H9 (cell line): ENCODE measurements around the gene MCU. TPM values are rescaled to one million over a fixed set of nuclear protein-coding genes. Genes with fewer than 3 reads are reported as not detected.

Experiments used
- DNase-seq: peaks from one replicate; pipeline ENCODE4 v3.0.0-alpha.2; 2017
- H2AFZ ChIP-seq: one replicate; pipeline ENCODE4 v1.6.1; 2013; ENCODE audit warnings: mild to moderate bottlenecking, low read length, control low read depth, moderate library complexity
- H2AK5ac ChIP-seq: 2 replicates; pipeline ENCODE4 v1.6.1; 2013; ENCODE audit warnings: low read length, control low read depth, mixed read lengths; ENCODE audit not compliant: insufficient read length
- H2BK120ac ChIP-seq: one replicate; pipeline ENCODE4 v1.6.1; 2013; ENCODE audit warnings: low read depth, mild to moderate bottlenecking, low read length, control low read depth, inconsistent platforms; ENCODE audit not compliant: poor library complexity, severe bottlenecking
- H2BK12ac ChIP-seq: 2 replicates; pipeline ENCODE4 v1.6.1; 2013; ENCODE audit warnings: low read length, control low read depth, mixed read lengths, low read depth; ENCODE audit not compliant: insufficient read length
- H2BK15ac ChIP-seq: 2 replicates; pipeline ENCODE4 v1.6.1; 2013; ENCODE audit warnings: low read depth, low read length, control low read depth
- H2BK20ac ChIP-seq: one replicate; pipeline ENCODE4 v1.6.1; 2013; ENCODE audit warnings: low read depth, mild to moderate bottlenecking, low read length, control low read depth, inconsistent platforms; ENCODE audit not compliant: poor library complexity, severe bottlenecking
- H2BK5ac ChIP-seq: 2 replicates; pipeline ENCODE4 v1.6.1; 2013; ENCODE audit warnings: low read length, control low read depth, mixed read lengths; ENCODE audit not compliant: insufficient read length
- H3K14ac ChIP-seq: 2 replicates; pipeline ENCODE4 v1.6.1; 2013; ENCODE audit warnings: low read length, control low read depth; ENCODE audit not compliant: insufficient read depth
- H3K18ac ChIP-seq: 2 replicates; pipeline ENCODE4 v1.6.1; 2013; ENCODE audit warnings: low read depth, mild to moderate bottlenecking, mixed read lengths, low read length, control low read depth; ENCODE audit not compliant: insufficient read length
- H3K23ac ChIP-seq: 2 replicates; pipeline ENCODE4 v1.6.1; 2013; ENCODE audit warnings: low read length, control low read depth, mixed read lengths, low read depth; ENCODE audit not compliant: insufficient read length
- H3K23me2 ChIP-seq: 2 replicates; pipeline ENCODE4 v1.6.1; 2013; ENCODE audit warnings: low read depth, mild to moderate bottlenecking, mixed read lengths, low read length, control low read depth; ENCODE audit not compliant: insufficient read length, poor library complexity, severe bottlenecking
- H3K27ac ChIP-seq: 2 replicates; pipeline ENCODE4 v1.5.1; 2013; ENCODE audit warnings: low read length, control low read depth, mixed read lengths, low read depth; ENCODE audit not compliant: insufficient read length
- H3K27me3 ChIP-seq: 2 replicates; pipeline ENCODE4 v1.6.1; 2013; ENCODE audit warnings: low read length, control low read depth, inconsistent platforms; ENCODE audit not compliant: insufficient read depth
- H3K4ac ChIP-seq: 2 replicates; pipeline ENCODE4 v1.6.1; 2013; ENCODE audit warnings: low read depth, mild to moderate bottlenecking, control low read depth, inconsistent platforms, low read length, moderate library complexity
- H3K4me1 ChIP-seq: 2 replicates; pipeline ENCODE4 v1.6.1; 2013; ENCODE audit warnings: low read length, control low read depth, inconsistent platforms; ENCODE audit not compliant: insufficient read depth
- H3K4me2 ChIP-seq: 2 replicates; pipeline ENCODE4 v1.6.1; 2013; ENCODE audit warnings: low read length, control low read depth, mixed read lengths; ENCODE audit not compliant: insufficient read length, insufficient read depth
- H3K56ac ChIP-seq: 2 replicates; pipeline ENCODE4 v1.6.1; 2013; ENCODE audit warnings: low read depth, mild to moderate bottlenecking, mixed read lengths, low read length, control low read depth; ENCODE audit not compliant: insufficient read length
- H3K79me1 ChIP-seq: 2 replicates; pipeline ENCODE4 v1.6.1; 2013; ENCODE audit warnings: low read depth, mild to moderate bottlenecking, moderate library complexity, low read length, control low read depth, inconsistent platforms; ENCODE audit not compliant: insufficient read depth, poor library complexity, severe bottlenecking
- H3K79me2 ChIP-seq: 2 replicates; pipeline ENCODE4 v1.6.1; 2013; ENCODE audit warnings: low read length, control low read depth, inconsistent platforms; ENCODE audit not compliant: insufficient read depth
- H3K9ac ChIP-seq: 2 replicates; pipeline ENCODE4 v1.6.1; 2013; ENCODE audit warnings: low read length, control low read depth, mixed read lengths; ENCODE audit not compliant: insufficient read length; ENCODE audit errors: extremely low read depth
- H3K9me3 ChIP-seq: one replicate; pipeline ENCODE4 v1.6.1; 2013; ENCODE audit warnings: low read depth, low read length, inconsistent platforms; ENCODE audit not compliant: control insufficient read depth
- H3T11ph ChIP-seq: one replicate; pipeline ENCODE4 v1.6.1; 2013; ENCODE audit warnings: mild to moderate bottlenecking, low read length, control low read depth, inconsistent platforms
- H4K20me1 ChIP-seq: one replicate; pipeline ENCODE4 v1.6.1; 2013; ENCODE audit not compliant: control insufficient read depth, insufficient read length, insufficient read depth
- H4K5ac ChIP-seq: 2 replicates; pipeline ENCODE4 v1.6.1; 2013; ENCODE audit warnings: low read depth, mild to moderate bottlenecking, mixed read lengths, low read length, control low read depth; ENCODE audit not compliant: insufficient read length
- H4K8ac ChIP-seq: replicated peaks from 2 replicates; pipeline ENCODE4 v1.6.1; 2013; ENCODE audit warnings: low read length, control low read depth, mixed read lengths, low read depth; ENCODE audit not compliant: insufficient read length
- H4K91ac ChIP-seq: 2 replicates; pipeline ENCODE4 v1.6.1; 2013; ENCODE audit warnings: low read depth, mild to moderate bottlenecking, moderate library complexity, mixed read lengths, low read length, control low read depth; ENCODE audit not compliant: insufficient read length
- H3K27ac Mint-ChIP-seq, 3 experiments: 2 replicates in 2 of 3; 3 replicates in 1 of 3; pipeline ENCODE4 v1.8.0; 2020 to 2021; ENCODE audit warnings: mixed read lengths in 3 of 3, mild to moderate bottlenecking in 1 of 3, moderate library complexity in 1 of 3
- H3K27me3 Mint-ChIP-seq: 2 replicates; pipeline ENCODE4 v1.8.0; 2021; ENCODE audit warnings: low read depth, mild to moderate bottlenecking, moderate library complexity, mixed read lengths
- H3K36me3 Mint-ChIP-seq, 3 experiments: 2 replicates in 2 of 3; 3 replicates in 1 of 3; pipeline ENCODE4 v1.8.0; 2020 to 2021; ENCODE audit warnings: low read depth in 3 of 3, mixed read lengths in 3 of 3; ENCODE audit not compliant: insufficient read depth in 1 of 3
- H3K4me1 Mint-ChIP-seq, 2 experiments: 2 replicates each; pipeline ENCODE4 v1.8.0; 2020; ENCODE audit warnings: mixed read lengths in 2 of 2
- H3K4me3 Mint-ChIP-seq, 2 experiments: 2 replicates in 1 of 2; 3 replicates in 1 of 2; pipeline ENCODE4 v1.8.0; 2020 to 2021; ENCODE audit warnings: mild to moderate bottlenecking in 2 of 2, mixed read lengths in 2 of 2, moderate library complexity in 1 of 2
- H3K9me3 Mint-ChIP-seq, 2 experiments: 2 replicates in 1 of 2; 3 replicates in 1 of 2; pipeline ENCODE4 v1.8.0; 2020; ENCODE audit warnings: mild to moderate bottlenecking in 2 of 2, mixed read lengths in 2 of 2, moderate library complexity in 1 of 2
- CTCF ChIP-seq: fragments of 200-600 bp; sonication (generic); conservative IDR thresholded peaks from 3 replicates; pipeline ENCODE4 v1.8.0; 2021; ENCODE audit warnings: antibody characterized with exemption, mild to moderate bottlenecking
- WGBS: extraction: QIAGEN DNeasy Blood & Tissue Kit; methylation state at CpG from one replicate; pipeline ENCODE4 v1.1.7; 2013; ENCODE audit warnings: missing lambda C conversion rate, low lambda C conversion rate, mixed read lengths; ENCODE audit not compliant: insufficient read length; ENCODE audit errors: extremely low coverage; 5-methylcytosine and 5-hydroxymethylcytosine counted together
- total RNA-seq: library from RNA; stranded (reverse); gene quantifications from 2 replicates; pipeline ENCODE4 v1.2.1, GENCODE V29; 2021

Gene MCU
- total RNA-seq, 1 experiment from 2014 or later = 36.6 TPM

- Histone ChIP-seq H2AFZ (no peak overlapping the region), H2BK120ac (no peak overlapping the region), H4K5ac (no peak overlapping the region), H3K18ac (no peak overlapping the region), H2AK5ac (no peak overlapping the region), H3K27me3 (no peaks in the 10 kb centered on the region), H2BK20ac (no peak overlapping the region), H3T11ph (no peak overlapping the region), H2BK15ac (no peak overlapping the region), H3K79me1 (no peaks in the 10 kb centered on the region), H4K91ac (no peak overlapping the region), H3K9ac (no peak overlapping the region), H3K9me3 (no peaks in the 10 kb centered on the region), H3K27ac (no peak overlapping the region), H3K14ac (no peak overlapping the region), H3K4ac (no peak overlapping the region), H2BK12ac (no peak overlapping the region), H3K23ac (no peak overlapping the region), H3K23me2 (no peaks in the 10 kb centered on the region), H3K4me2 (no peak overlapping the region), H4K8ac (no peak overlapping the region), H3K4me1 (no peaks in the 10 kb centered on the region), H3K79me2 (no peaks in the 10 kb centered on the region), H3K56ac (no peak overlapping the region), H2BK5ac (no peak overlapping the region), H4K20me1 (no peaks in the 10 kb centered on the region)
- DNase-seq = no peak
- TF ChIP-seq CTCF = no peak
- peaks cover 0 to 4% of the 10 kb centered on the region in 2 experiments; a peak in 1 of 4 replicates for H3K4me1 Mint-ChIP-seq
- H3K36me3 Mint-ChIP-seq = peaks cover 6 to 29% (median 21%) of the 10 kb centered on the region in 3 experiments; a peak in 6 of 7 replicates
- H3K9me3 Mint-ChIP-seq = no peaks in the 10 kb centered on the region
- H3K27ac Mint-ChIP-seq = no peak overlapping the region
- H3K4me3 Mint-ChIP-seq = no peak overlapping the region
- H3K27me3 Mint-ChIP-seq = no peaks in the 10 kb centered on the region
- no CpG with 5 or more reads among the region's 2 CpGs for WGBS
These were observed 171.0 kb downstream of the MCU start for GRCh38 chr10:72862957-72863356.
